Cardiac muscle cell (in vitro differentiated cells and primary cell): Measurements from ENCODE around the gene XRRA1. TPM values are rescaled to one million over a fixed set of nuclear protein-coding genes. Genes with fewer than 3 reads are reported as not detected.

Experiments
- DNase-seq, 2 donors: peaks; one replicate each; pipeline versions ENCODE4 v3.0.0 to v3.0.0-alpha.2; 2010 to 2017; ENCODE audit warnings: low read depth in 1 of 2, low spot score in 1 of 2
- H3K27ac ChIP-seq: fragments of 200-600 bp; sonication (generic); 2 replicates; pipeline ENCODE4 v1.5.1; 2016
- H3K27me3 ChIP-seq: fragments of 200-600 bp; sonication (generic); 2 replicates; pipeline ENCODE4 v1.6.0; 2016; ENCODE audit warnings: control low read depth
- H3K36me3 ChIP-seq: fragments of 200-600 bp; sonication (generic); 2 replicates; pipeline ENCODE4 v1.5.1; 2016; ENCODE audit warnings: control low read depth
- H3K4me1 ChIP-seq: fragments of 200-600 bp; sonication (generic); 2 replicates; pipeline ENCODE4 v1.8.1; 2017; ENCODE audit warnings: low read depth, mild to moderate bottlenecking, mixed run types
- H3K4me3 ChIP-seq: fragments of 200-600 bp; sonication (generic); 2 replicates; pipeline ENCODE4 v1.5.1; 2016; ENCODE audit warnings: mild to moderate bottlenecking
- H3K9me3 ChIP-seq: fragments of 200-600 bp; sonication (generic); 2 replicates; pipeline ENCODE4 v1.5.1; 2017; ENCODE audit warnings: low read depth, mild to moderate bottlenecking, control low read depth
- polyA plus RNA-seq: library from polyadenylated mRNA; unstranded; fragments of >200 nt; fragmentation: Nextera tagmentation; extraction: Ambion mirVana; gene quantifications from 2 replicates; pipeline ENCODE4 v1.2.1, GENCODE V29; 2016
- total RNA-seq: library from RNA; depleted of rRNA; stranded (reverse); fragments of >200 nt; gene quantifications from 2 replicates; pipeline ENCODE4 v1.2.3, GENCODE V29; 2016
- TF ChIP-seq, protein P1 (sequence below): IDR thresholded peaks from 2 replicates; pipeline ENCODE4 v1.5.1; 2012; ENCODE audit warnings: low read depth, mild to moderate bottlenecking, low read length

XRRA1 gene
- total and polyA plus RNA-seq, 2 experiments from 2014 or later, result 16.0 to 35.9 TPM

DNA sequence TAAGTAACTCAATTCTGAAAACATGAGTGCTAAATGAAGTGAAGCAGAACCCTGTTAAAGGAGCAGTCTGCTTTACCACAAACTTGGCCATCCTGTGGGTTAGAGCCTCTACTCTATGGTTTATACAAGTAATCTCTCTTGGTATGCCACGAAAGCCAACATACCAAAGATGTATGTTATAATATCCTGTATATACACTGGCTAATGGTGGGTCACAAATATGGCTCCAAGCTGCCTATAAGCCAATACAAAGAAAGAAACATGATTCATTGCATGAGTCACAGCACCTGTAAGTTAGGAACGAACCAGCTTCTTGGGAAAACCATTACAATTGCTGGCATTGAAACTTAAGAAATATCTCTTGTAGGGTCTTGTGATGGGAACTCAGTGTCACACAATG, 16.1 kb downstream of the XRRA1 start:
- Histone ChIP-seq H3K9me3 (no peaks in the 10 kb centered on the region), H3K27me3 (no peaks in the 10 kb centered on the region), H3K4me3 (no peak overlapping the region), H3K27ac (no peak overlapping the region), H3K4me1 (no peaks in the 10 kb centered on the region), H3K36me3 (peaks cover 34% of the 10 kb centered on the region)
- TF ChIP-seq, protein P1, sequence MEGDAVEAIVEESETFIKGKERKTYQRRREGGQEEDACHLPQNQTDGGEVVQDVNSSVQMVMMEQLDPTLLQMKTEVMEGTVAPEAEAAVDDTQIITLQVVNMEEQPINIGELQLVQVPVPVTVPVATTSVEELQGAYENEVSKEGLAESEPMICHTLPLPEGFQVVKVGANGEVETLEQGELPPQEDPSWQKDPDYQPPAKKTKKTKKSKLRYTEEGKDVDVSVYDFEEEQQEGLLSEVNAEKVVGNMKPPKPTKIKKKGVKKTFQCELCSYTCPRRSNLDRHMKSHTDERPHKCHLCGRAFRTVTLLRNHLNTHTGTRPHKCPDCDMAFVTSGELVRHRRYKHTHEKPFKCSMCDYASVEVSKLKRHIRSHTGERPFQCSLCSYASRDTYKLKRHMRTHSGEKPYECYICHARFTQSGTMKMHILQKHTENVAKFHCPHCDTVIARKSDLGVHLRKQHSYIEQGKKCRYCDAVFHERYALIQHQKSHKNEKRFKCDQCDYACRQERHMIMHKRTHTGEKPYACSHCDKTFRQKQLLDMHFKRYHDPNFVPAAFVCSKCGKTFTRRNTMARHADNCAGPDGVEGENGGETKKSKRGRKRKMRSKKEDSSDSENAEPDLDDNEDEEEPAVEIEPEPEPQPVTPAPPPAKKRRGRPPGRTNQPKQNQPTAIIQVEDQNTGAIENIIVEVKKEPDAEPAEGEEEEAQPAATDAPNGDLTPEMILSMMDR, result no peak
- DNase-seq, result peak in 1 of 2 donors; percentile 28

DNA sequence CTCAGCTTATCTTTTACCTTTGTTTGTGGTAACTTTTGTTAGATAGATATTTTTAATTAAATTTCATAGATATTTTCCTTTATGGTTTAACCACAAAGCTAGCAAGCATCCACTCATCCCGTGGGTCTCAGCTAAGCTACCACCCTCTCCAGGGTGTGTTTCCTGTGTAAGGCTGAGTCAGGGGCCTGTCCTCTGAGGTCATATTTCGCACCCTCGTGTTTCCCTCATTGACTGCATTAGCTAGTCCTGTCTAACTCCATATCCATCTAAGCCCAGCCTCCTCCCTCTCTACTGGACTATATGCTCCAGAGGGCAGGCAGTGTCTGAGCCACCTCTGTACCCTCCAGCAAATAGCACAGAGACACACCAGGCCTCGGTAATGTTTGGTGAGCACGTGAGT, 16.7 kb downstream of the XRRA1 start:
- H3K27ac ChIP-seq, result no peak overlapping the region
- DNase-seq, result peak in 1 of 2 donors; percentile 34
- no peaks in the 10 kb centered on the region for H3K9me3 ChIP-seq
- H3K27me3 ChIP-seq, result no peaks in the 10 kb centered on the region
- H3K36me3 ChIP-seq, result peaks cover 40% of the 10 kb centered on the region
- H3K4me3 ChIP-seq, result no peak overlapping the region
- TF ChIP-seq, protein P1, result no peak
- H3K4me1 ChIP-seq, result no peaks in the 10 kb centered on the region

DNA sequence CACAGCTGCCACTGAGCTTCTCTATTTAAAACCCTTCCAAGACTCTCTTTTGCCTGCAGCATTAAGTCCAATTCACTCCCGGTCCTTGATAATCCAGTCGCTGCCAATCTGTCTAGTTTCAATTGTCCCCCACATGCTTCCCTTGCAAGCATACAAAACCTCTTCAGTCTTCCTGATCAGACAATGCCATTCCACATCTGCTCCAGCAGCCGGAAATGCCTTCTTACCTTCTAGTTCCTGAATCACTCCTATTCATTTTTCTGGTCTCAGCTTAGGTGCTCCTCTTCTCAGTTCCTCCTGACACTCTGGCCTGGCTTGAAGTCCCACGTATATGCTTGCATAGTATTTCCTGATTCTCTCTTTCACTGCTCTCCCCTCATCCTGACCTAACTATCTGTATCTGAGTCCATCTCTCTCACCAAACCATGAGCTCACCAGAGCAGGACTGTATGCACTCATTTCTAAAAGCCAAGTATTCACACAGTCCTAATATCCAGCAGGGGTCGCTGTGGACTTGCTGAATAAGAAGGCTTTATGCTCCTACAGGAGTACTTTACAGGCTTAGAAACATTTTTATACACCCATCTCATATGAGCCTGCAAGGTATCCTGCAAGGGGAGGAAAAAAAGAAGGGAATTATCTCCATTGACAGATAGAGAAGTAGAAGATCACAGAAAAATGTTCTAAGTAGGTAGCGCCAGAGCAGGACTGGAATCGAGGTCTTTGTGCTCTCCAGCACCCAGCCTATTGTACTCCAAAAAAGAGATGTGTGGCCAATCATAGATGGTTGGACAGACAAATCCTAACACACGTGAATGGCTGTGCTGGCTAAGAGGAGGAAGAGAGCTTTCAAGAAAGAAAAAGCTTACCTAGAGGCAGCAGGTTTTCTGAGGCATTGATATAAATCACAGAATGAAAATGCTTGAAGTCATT, 19.2 kb downstream of the XRRA1 start:
- H3K36me3 ChIP-seq, result peaks cover 31% of the 10 kb centered on the region
- no peak overlapping the region for H3K4me3 ChIP-seq
- no peaks in the 10 kb centered on the region for H3K4me1 ChIP-seq
- H3K27me3 ChIP-seq, result no peaks in the 10 kb centered on the region
- H3K27ac ChIP-seq, result no peak overlapping the region
- no peaks in the 10 kb centered on the region for H3K9me3 ChIP-seq
- DNase-seq, result peak; percentile 93 to 95
- TF ChIP-seq, protein P1, result peak; percentile 84

DNA sequence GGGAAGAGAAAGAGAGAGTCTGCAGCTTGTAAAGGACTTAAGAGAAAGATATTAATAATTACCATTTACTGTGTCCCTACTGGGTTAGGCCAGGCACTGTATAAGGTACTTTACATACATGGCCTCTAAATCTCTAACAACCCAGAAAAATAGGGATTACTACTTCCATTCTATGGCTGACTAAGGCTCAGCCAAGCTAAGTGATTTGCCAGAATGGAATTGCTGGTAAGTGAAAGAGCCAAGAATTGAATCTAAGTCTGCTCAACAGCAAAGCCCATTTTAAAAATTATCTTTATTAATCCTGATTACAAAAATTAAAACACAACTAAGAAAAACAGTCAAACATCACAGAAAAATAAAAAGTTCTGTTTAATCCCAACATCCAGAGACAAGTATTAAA, 21.4 kb downstream of the XRRA1 start:
- Histone ChIP-seq H3K4me1 (no peaks in the 10 kb centered on the region), H3K27me3 (no peaks in the 10 kb centered on the region), H3K9me3 (no peaks in the 10 kb centered on the region), H3K27ac (no peak overlapping the region), H3K36me3 (peaks cover 16% of the 10 kb centered on the region), H3K4me3 (no peak overlapping the region)
- no peak for DNase-seq
- TF ChIP-seq, protein P1, result no peak

DNA sequence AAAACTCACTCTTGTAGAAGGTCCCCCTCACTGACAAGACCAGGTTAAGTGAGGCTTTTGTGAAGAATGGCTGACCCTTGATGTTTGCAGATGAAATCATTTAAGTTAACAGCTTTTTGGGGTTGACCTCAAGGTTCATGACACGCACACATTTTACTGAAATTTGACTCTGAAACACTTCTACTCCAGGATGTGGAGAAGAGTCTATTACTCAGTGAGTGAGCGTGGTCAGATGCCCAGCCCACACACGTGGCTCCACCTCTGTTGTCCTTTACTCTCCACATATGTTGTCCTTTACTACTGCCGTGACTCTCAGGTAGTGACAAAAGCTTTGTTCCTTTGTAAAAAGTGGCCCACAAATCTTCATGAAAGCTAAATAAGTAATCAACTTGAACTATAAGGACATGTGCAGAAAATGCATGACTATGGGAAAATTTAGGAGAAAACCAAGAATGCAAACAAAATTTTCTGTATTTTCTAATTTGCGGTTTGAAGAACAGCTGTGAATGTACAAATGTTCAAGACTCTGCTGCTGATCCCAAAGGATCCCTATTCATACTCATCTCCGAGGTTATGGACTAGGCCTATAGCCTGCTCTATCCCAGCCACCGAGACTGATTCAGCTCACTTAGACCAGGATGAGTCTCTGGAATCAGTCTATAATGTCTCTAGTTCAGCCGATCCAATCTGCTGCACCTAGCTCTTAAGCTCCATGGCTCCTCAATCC, 22.4 kb downstream of the XRRA1 start:
- TF ChIP-seq, protein P1, result no peak
- H3K27ac ChIP-seq, result no peak overlapping the region
- no peaks in the 10 kb centered on the region for H3K9me3 ChIP-seq
- DNase-seq, result no peak
- no peaks in the 10 kb centered on the region for H3K4me1 ChIP-seq
- H3K36me3 ChIP-seq, result peaks cover 16% of the 10 kb centered on the region
- no peaks in the 10 kb centered on the region for H3K27me3 ChIP-seq
- H3K4me3 ChIP-seq, result no peak overlapping the region
